ENCODE measurements around the gene PROX1.

GRCh38 chr1:213969958-213970555 is 17.7 kb upstream of the PROX1 start:
- TF ChIP-seq CTCF (conservative IDR thresholded peaks at IDR 0.05) = no peak
- TF ChIP-seq EZH2 (IDR thresholded peaks at IDR 0.05; ENCODE audit: low read depth) = no peak
